Stimulated activated CD4-positive, alpha-beta T cell treated with anti-CD3 and anti-CD28 coated beads, Interleukin-1b, Interleukin-23, amount 100 ng/mL, for 48 hours (primary cell): Measurements from ENCODE around the gene SPIN1.
"Not testable (repeated sequence)": the region's sequence is repeated elsewhere in the genome, so short reads cannot be mapped to it uniquely, and the experiment has no call there.

Source experiments
- DNase-seq: peaks from one replicate; pipeline ENCODE4 v3.0.0-alpha.2; 2020

SPIN1 gene

GRCh38 chr9:88388203-88388885 is at the start of gene SPIN1:
SPIN1 (plus strand) TSS chr9:88388444; CDS start chr9:88426540, 38,096 bp downstream.
- DNase-seq = peak; percentile 81

DNA sequence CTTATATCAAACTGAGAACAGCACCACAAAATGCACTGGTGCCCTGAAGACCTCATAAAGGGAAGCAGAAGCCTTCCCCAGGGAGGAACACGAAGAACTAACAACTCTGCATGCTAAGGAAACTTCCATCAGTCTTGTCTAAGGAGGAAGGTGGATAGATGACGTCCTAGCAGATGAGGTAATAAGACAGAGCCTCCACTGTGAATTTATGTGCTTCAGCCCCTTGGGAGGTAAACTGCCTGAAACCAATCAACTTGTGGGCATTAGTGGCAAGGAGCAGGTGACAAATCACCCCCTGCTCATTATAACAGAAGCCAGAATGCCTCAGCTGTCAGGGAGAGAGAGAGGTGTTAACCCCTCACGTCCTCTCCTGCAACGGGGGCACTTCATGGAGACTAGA is 48.9 kb upstream of the SPIN1 start:
- no peak for DNase-seq

- DNase-seq = no peak
Observed at GRCh38 chr9:88342246-88342645, 46.0 kb upstream of the SPIN1 start.

- DNase-seq = no peak
Observed at GRCh38 chr9:88344013-88344412, 44.2 kb upstream of the SPIN1 start.

GRCh38 chr9:88350354-88350753 is 37.9 kb upstream of the SPIN1 start:
- not testable (repeated sequence) for DNase-seq

DNA sequence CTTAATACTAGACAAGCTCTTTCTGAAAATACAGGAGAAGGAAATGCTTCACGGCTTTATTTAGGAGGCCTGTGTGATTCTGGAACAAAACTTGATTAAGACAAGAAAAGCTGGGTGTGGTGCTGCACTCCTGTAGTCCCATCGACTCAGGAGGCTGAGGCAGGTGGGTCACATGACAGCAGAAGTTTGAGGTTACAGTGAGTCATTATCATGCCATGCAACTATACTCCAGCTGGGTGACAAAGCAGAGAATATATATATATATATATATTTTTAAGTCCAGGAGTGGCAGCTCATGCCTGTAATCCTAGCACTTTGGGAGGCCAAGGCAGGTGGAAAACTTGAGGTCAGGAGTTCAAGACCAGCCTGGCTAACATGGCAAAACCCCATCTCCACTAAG is 33.1 kb upstream of the SPIN1 start:
- DNase-seq = no peak

GRCh38 chr9:88357250-88357649 is 31.0 kb upstream of the SPIN1 start:
- DNase-seq = not testable (repeated sequence)

DNA sequence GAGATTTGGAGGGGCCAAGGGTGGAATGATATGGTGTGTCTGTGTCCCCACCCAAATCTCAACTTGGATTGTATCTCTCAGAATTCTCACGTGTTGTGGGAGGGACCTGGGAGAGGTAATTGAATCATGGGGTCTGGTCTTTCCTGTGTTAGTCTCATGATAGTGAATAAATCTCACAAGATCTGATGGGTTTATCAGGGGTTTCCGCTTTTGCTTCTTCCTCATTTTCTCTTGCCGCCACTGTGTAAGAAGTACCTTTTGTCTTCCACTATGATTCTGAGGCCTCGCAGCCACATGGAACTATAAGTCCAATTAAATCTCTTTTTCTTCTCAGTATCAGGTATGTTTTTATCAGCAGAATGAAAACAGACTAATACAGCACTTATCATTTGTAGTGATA is 29.5 kb upstream of the SPIN1 start:
- DNase-seq = no peak

- DNase-seq = no peak
Observed at GRCh38 chr9:88359974-88360373, 28.3 kb upstream of the SPIN1 start.

DNA sequence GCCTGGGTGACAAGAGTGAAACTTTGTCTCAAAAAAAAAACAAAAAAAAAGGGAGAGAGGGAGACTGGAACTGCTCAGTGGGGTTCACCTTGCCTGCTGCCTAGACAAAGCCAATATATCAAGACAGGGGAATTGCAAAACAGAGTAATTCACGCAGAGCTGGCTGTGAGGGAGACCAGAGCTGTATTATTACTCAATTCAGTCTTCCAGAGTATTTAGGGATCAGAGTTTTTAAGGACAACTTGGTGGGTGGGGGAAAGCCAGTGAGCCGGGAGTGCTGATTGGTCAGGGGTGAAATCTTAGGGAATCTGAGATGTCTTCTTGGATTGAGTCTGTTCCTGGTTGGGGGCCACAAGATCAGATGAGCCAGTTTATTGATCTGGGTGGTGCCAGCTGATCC is 25.6 kb upstream of the SPIN1 start:
- no peak for DNase-seq

GRCh38 chr9:88363661-88364060 is 24.6 kb upstream of the SPIN1 start:
- no peak for DNase-seq

- no peak for DNase-seq
Observed at GRCh38 chr9:88364706-88365105, 23.5 kb upstream of the SPIN1 start.

DNA sequence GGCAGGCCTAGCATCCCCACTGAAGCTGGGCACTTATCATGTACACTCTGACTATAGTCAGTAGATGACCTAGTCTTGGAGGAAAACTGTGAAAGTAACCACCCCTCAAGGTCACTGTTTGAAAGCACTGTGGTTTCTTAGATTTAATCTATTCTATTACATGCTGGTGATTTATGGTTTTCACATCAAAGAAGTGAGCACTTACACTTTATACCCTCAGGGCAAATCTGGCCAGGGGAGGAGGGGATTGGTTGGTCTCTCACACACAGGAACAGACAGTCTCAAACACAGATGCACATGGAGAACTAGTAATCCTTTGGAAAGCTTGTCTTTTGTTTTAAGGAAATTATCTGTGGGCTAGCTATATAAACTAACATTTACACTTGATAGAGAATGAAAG is 17.9 kb upstream of the SPIN1 start:
- no peak for DNase-seq

DNA sequence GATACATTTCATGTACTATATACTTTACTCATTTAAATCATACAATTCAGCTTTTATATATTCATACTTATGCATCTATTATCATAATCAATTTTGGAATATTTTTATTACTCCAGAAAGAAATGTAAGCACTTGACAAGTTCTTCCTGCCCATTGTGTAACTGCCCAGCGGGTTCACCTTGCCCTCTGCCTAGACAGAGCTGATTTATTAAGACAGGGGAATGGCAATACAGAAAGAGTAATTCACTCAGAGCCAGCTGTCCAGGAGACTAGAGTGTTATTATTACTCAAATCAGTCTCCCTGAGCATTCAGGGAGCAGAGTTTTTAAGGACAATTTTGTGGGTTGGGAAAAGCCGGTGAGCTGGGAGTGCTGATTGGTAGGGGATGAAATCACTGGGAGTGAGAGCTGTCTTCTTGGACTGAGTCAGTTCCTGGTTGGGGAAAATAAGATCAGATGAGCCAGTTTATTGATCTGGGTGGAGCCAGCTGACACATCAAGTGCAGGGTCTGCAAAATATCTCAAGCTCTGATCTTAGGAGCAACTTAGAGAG is 16.1 kb upstream of the SPIN1 start:
- DNase-seq = no peak

- no peak for DNase-seq
Observed at GRCh38 chr9:88373045-88373444, 15.2 kb upstream of the SPIN1 start.

GRCh38 chr9:88378317-88378716 is 9.9 kb upstream of the SPIN1 start:
- no peak for DNase-seq

DNA sequence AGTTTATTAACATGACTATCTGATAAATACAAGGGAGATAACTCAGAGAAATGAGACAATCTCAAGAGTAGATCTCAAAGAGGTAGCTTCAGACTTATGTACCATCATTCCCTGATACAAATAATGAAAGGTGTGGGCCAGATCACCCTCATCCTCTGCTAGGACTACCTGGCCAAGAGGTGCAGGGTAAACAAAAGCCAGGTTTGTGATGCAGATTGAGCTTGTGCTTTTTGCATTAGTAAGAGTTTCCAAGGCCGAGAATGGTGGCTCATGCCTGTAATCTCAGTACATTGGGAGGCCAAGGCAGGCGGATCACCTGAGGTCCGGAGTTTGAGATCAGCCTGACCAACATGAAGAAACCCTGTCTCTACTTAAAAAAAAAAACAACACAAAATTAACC is 8.9 kb upstream of the SPIN1 start:
- DNase-seq = no peak

DNA sequence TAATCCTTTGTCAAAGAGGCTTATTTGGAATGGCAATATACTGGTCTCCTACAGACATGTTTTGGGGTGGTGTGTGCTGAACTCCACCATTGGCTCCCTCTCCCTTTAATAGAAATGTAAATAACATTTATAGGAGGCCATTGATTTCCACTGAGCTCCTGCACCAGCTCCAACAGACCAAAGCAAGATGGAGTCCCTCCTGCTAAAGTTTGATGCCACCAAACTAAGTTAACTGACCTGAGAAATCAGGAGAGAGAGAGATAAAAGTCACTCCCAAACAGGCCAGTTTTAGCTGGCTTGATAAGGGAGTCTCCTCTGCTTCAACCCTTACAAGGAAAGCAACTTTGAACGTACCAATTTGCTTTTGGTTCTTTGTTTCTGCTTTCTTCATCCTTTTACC is 8.1 kb upstream of the SPIN1 start:
- DNase-seq = no peak

DNA sequence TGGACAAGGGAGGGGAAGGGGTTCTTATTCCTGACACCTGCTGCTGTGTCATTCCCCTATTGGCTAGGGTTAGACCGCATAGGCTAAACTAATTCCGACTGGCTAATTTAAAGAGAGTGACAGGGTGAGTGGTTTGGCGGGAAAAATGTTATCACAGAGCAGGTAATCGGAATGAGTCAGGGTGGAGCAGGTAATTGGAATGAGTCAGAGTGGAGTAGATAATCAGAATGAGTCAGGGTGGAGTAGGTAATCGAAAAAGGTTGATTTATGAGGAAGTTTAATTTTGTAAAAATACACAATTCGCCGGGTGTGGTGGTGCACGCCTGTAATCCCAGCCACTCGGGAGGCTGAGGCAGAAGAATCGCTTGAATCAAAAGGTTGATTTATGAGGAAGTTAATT is 6.9 kb upstream of the SPIN1 start:
- DNase-seq = not testable (repeated sequence)

DNA sequence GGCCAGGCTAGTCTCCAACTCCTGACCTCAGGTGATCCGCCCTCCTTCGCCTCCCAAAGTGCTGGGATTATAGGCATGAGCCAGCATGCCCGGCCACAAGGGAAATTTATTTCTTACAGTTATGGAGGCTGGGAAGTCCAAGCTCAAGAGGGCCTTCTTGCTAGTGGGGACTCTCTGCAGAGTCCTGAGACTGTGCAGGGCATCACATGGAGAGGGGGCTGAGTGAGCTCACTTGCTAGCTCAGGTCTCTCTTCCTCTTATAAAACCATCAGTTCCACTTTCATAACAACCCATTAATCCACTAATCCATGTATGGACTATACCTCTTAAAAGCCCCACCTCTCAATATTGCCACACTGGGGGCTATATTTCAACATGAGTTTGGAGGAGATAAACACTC is 5.1 kb upstream of the SPIN1 start:
- DNase-seq = no peak

DNA sequence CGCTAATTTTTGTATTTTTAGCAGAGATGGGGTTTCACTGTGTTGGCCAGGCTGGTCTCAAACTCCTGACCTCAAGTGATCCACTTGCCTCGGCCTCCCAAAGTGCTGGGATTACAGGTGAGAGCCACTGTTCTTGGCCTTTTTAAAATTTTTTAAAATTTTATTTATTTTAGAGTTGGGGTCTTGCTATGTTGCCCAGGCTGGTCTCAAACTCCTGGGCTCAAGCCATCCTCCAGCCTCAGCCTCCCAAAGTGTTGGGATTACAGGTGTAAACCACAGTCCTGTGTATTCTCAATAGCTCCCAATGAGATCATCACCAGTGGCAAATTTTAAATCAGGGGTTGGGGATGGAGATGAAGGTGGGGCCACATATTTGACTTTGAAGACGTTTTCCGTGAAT is 2.1 kb upstream of the SPIN1 start:
- DNase-seq = not testable (repeated sequence)

- DNase-seq = peak; percentile 38
Observed at GRCh38 chr9:88387036-88387551, 1.1 kb upstream of the SPIN1 start.

- DNase-seq = peak; percentile 14
Observed at GRCh38 chr9:88387552-88388202, 567 bp upstream of the SPIN1 start.

- DNase-seq = peak; percentile 39
Observed at GRCh38 chr9:88388886-88389605, 802 bp downstream of the SPIN1 start.
